Measurements from ENCODE around the gene BOK. TPM values are rescaled to one million over a fixed set of nuclear protein-coding genes. Genes with fewer than 3 reads are reported as not detected.

Gene BOK
- total RNA-seq, 6 experiments from 2014 or later = 50.1 to 119 (median 90.5) TPM

GRCh38 chr2:241615522-241616052, 57.0 kb downstream of the BOK start:
- Histone ChIP-seq H3K36me3 (peaks cover 0 to 5% (median 0%) of the 10 kb centered on the region in 4 donors), H3K27me3 (no peaks in the 10 kb centered on the region), H3K4me3 (no peak overlapping the region), H3K9me3 (no peaks in the 10 kb centered on the region), H3K27ac (no peak overlapping the region), H3K4me1 (peaks cover 0 to 9% (median 0%) of the 10 kb centered on the region in 4 donors)
- no peak for DNase-seq
- TF ChIP-seq CTCF (IDR thresholded peaks at IDR 0.05) (no peak), POLR2A (IDR thresholded peaks at IDR 0.05) (no peak)
- no peak for ATAC-seq
- intact Hi-C loops (cut with DNase I) = no loop called here
- 83% methylated on average over 8 of the region's 16 CpGs for WGBS (ENCODE audit: insufficient coverage, low coverage, low lambda C conversion rate, missing lambda C conversion rate)

- peak overlapping the region in 1 of 3 donors; percentile 25 for H3K27ac ChIP-seq
- TF ChIP-seq CTCF (IDR thresholded peaks at IDR 0.05) (peak in 1 of 4 donors; percentile 12), POLR2A (IDR thresholded peaks at IDR 0.05) (no peak)
- peak in 1 of 3 donors; percentile 53 for DNase-seq
Measured at GRCh38 chr2:241616168-241617125, 57.9 kb downstream of the BOK start.

GRCh38 chr2:241617431-241618154, 59.0 kb downstream of the BOK start:
- Histone ChIP-seq H3K4me3 (peak overlapping the region; percentile 20 to 50 (median 41)), H3K27ac (peak overlapping the region in 1 of 3 donors; percentile 25), H3K27me3 (no peaks in the 10 kb centered on the region), H3K4me1 (peaks cover 0 to 9% (median 0%) of the 10 kb centered on the region in 4 donors), H3K36me3 (peaks cover 0 to 5% (median 0%) of the 10 kb centered on the region in 4 donors), H3K9me3 (no peaks in the 10 kb centered on the region)
- DNase-seq (no peak), ATAC-seq (peak; percentile 70 to 80 (median 74))
- WGBS (ENCODE audit: insufficient coverage, low coverage, low lambda C conversion rate, missing lambda C conversion rate) = 49% methylated on average over 15 of the region's 15 CpGs
- intact Hi-C loops (cut with DNase I) = no loop called here
- TF ChIP-seq POLR2A (IDR thresholded peaks at IDR 0.05) (no peak), CTCF (IDR thresholded peaks at IDR 0.05) (no peak)

More at GRCh38 chr2:241616168-241617125, 57.9 kb downstream of the BOK start:
- ATAC-seq = peak; percentile 63 to 73 (median 73)
- Histone ChIP-seq H3K4me3 (peak overlapping the region; percentile 20 to 50 (median 41)), H3K4me1 (peaks cover 0 to 9% (median 0%) of the 10 kb centered on the region in 4 donors), H3K27me3 (no peaks in the 10 kb centered on the region), H3K36me3 (peaks cover 0 to 5% (median 0%) of the 10 kb centered on the region in 4 donors), H3K9me3 (no peaks in the 10 kb centered on the region)
- intact Hi-C loops (cut with DNase I) = no loop called here
- WGBS (ENCODE audit: insufficient coverage, low coverage, low lambda C conversion rate, missing lambda C conversion rate) = 41% methylated on average over 16 of the region's 30 CpGs

GRCh38 chr2:241618296-241618805, 59.8 kb downstream of the BOK start:
- TF ChIP-seq POLR2A (IDR thresholded peaks at IDR 0.05) (no peak), CTCF (IDR thresholded peaks at IDR 0.05) (no peak)
- Histone ChIP-seq H3K4me3 (no peak overlapping the region), H3K9me3 (no peaks in the 10 kb centered on the region), H3K27me3 (no peaks in the 10 kb centered on the region), H3K27ac (no peak overlapping the region), H3K36me3 (peaks cover 0 to 5% (median 0%) of the 10 kb centered on the region in 4 donors), H3K4me1 (peaks cover 0 to 9% (median 0%) of the 10 kb centered on the region in 4 donors)
- ATAC-seq (no peak), DNase-seq (no peak)
- intact Hi-C loops (cut with DNase I) = no loop called here
- 79% methylated on average over 5 of the region's 5 CpGs for WGBS (ENCODE audit: insufficient coverage, low coverage, low lambda C conversion rate, missing lambda C conversion rate)
